ENCODE results near the gene ARID5A. TPM values are rescaled to one million over a fixed set of nuclear protein-coding genes. Genes with fewer than 3 reads are reported as not detected.

The ARID5A gene
- total RNA-seq, 3 donors from 2014 or later: 18.9 to 132 (median 56.4) TPM

DNA sequence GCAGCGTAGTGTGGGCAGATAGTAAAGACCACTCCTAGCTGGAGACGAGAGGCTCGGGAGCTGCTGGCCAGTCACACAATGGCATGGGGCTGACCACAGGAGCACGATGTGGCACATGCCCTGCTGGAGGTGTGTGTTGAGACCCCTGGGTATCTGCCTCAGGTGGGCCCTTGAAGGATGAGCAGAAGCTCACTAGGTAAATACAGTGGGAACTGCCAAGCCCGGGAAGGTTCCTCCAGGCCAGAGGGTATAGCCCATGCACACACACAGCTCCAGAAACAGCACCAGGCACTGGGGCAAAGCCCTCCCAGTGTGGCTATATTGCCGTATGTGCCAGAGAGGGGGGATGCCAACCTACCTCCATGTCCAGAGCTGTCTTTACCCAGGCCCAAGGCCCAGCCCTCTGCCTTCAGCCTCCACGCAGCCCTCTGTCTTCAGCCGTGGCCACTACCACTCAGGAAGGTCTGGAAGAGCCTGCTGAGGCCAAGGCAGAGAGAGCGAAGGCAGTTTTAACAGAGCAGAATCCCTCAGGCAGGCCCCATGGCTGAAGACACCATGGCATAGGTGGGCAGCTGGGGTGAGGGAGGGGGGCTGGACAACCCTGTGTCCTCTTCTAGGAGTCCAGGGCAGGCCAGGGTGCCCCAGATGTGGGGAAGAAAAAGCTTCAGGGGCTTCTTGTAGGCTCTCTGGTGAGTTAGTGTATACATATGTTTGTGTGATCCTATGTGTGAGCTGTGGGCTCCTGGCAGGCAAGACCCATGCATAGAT, 7.0 kb upstream of the ARID5A start:
- intact Hi-C loops (cut with DNase I; ENCODE audit: low total_unique reads): loop anchor here (10.0 kb wide), 1 partner anchor 205 kb away; the partner anchor contains the start of gene ITPRIPL1
- DNase-seq (ENCODE audit: low spot score in 2 of 2): no peak
- Histone ChIP-seq H3K36me3 (no peaks in the 10 kb centered on the region), H3K4me3 (no peak overlapping the region), H3K27me3 (no peaks in the 10 kb centered on the region), H3K9me3 (no peaks in the 10 kb centered on the region), H3K27ac (peak overlapping the region; percentile 95 to 99), H3K4me1 (peaks cover 26 to 40% of the 10 kb centered on the region in 2 donors)
- no peak for TF ChIP-seq POLR2A (IDR thresholded peaks at IDR 0.05)
- TF ChIP-seq POLR2AphosphoS5 (IDR thresholded peaks at IDR 0.05): no peak
- TF ChIP-seq, protein P1, sequence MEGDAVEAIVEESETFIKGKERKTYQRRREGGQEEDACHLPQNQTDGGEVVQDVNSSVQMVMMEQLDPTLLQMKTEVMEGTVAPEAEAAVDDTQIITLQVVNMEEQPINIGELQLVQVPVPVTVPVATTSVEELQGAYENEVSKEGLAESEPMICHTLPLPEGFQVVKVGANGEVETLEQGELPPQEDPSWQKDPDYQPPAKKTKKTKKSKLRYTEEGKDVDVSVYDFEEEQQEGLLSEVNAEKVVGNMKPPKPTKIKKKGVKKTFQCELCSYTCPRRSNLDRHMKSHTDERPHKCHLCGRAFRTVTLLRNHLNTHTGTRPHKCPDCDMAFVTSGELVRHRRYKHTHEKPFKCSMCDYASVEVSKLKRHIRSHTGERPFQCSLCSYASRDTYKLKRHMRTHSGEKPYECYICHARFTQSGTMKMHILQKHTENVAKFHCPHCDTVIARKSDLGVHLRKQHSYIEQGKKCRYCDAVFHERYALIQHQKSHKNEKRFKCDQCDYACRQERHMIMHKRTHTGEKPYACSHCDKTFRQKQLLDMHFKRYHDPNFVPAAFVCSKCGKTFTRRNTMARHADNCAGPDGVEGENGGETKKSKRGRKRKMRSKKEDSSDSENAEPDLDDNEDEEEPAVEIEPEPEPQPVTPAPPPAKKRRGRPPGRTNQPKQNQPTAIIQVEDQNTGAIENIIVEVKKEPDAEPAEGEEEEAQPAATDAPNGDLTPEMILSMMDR (IDR thresholded peaks at IDR 0.05): no peak

GRCh38 chr2:96530144-96530430, 6.5 kb upstream of the ARID5A start:
- H3K4me3 ChIP-seq: no peak overlapping the region
- DNase-seq (ENCODE audit: low spot score in 2 of 2): no peak
- H3K27ac ChIP-seq: peak overlapping the region; percentile 95 to 99
- TF ChIP-seq, protein P1 (IDR thresholded peaks at IDR 0.05): no peak
- TF ChIP-seq POLR2AphosphoS5 (IDR thresholded peaks at IDR 0.05): no peak
- no peak for TF ChIP-seq POLR2A (IDR thresholded peaks at IDR 0.05)
- intact Hi-C loops (cut with DNase I; ENCODE audit: low total_unique reads): no loop called here
- no peaks in the 10 kb centered on the region for H3K36me3 ChIP-seq
- peaks cover 28 to 42% of the 10 kb centered on the region in 2 donors for H3K4me1 ChIP-seq
- no peaks in the 10 kb centered on the region for H3K9me3 ChIP-seq
- no peaks in the 10 kb centered on the region for H3K27me3 ChIP-seq

DNA sequence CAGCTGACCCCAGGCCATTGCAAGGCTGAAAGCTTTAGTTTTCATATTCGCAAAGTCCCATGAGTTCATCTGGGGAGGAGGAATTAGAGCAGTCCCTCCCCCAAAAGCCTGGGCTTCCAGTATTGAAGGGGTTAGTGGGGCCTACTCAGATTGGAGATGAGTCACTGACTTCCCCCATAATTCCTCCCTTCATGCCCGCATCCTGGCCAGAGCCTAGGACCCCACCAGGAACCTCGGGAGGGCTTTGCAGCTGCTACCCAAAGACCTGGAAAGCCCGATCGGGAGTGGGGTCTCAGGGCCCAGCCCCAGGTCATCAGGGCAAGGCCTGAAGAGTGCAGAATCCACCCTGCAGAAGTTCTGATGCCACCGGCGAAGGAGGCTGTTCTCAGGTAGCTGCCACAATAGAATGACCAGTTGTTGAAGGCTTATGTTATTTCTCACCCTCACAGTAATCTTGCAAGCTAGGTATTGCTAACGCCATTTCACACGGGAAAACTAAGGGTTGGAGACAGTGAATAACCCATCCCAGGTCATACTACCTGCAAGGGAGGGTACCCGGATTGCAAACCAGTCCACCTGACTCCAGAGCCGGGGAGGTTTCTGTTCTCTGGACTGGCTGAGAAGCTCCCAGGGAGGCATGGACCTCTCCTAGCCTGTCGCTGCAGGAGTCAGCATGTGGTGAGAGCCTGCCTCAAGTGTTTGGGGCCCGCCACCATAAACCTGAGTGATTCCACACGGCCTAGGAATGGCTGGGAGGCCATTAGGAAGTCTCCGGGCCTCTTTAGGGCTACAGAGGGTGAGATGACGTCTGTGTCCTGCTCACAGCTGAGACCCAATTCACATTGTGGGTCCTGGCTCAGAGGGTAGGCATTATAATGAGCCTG, 5.8 kb upstream of the ARID5A start:
- no peak for DNase-seq (ENCODE audit: low spot score in 2 of 2)
- TF ChIP-seq, protein P1 (IDR thresholded peaks at IDR 0.05): no peak
- TF ChIP-seq POLR2A (IDR thresholded peaks at IDR 0.05) (no peak), POLR2AphosphoS5 (IDR thresholded peaks at IDR 0.05) (no peak)
- no peak overlapping the region for H3K4me3 ChIP-seq
- intact Hi-C loops (cut with DNase I; ENCODE audit: low total_unique reads): no loop called here
- H3K36me3 ChIP-seq: no peaks in the 10 kb centered on the region
- H3K4me1 ChIP-seq: peaks cover 35 to 46% of the 10 kb centered on the region in 2 donors
- H3K9me3 ChIP-seq: no peaks in the 10 kb centered on the region
- H3K27me3 ChIP-seq: no peaks in the 10 kb centered on the region
- H3K27ac ChIP-seq: peak overlapping the region; percentile 95 to 99

DNA sequence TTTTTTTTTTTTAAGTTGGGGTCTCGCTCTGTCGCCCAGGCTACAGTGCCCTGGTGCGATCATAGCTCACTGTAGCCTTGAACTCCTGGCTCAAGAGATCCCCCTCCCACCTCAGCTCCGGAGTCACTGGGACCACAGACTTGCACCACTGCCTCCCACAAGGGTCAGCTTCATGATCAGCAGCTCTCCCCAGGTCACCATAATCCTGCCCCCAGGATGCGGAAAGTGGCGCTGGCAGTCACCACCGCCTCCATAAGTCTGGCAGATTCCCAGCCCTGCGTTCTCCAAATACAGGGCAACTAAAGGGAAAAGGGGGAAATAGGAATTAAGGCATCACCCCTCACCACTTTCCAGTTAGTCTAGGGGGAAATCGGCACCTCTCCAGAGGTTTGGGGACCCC, 5.2 kb upstream of the ARID5A start:
- Histone ChIP-seq H3K36me3 (no peaks in the 10 kb centered on the region), H3K4me1 (peaks cover 35 to 49% of the 10 kb centered on the region in 2 donors), H3K9me3 (no peaks in the 10 kb centered on the region), H3K4me3 (peak overlapping the region in 2 of 3 donors; percentile 46 to 62), H3K27ac (peak overlapping the region; percentile 95 to 99), H3K27me3 (no peaks in the 10 kb centered on the region)
- TF ChIP-seq POLR2A (IDR thresholded peaks at IDR 0.05) (no peak), POLR2AphosphoS5 (IDR thresholded peaks at IDR 0.05) (no peak)
- TF ChIP-seq, protein P1 (IDR thresholded peaks at IDR 0.05): no peak
- no peak for DNase-seq (ENCODE audit: low spot score in 2 of 2)
- intact Hi-C loops (cut with DNase I; ENCODE audit: low total_unique reads): no loop called here
